ENCODE data around the gene INTS7.
A peak's percentile ranks its signal among the peaks of the same experiment; 100 is the strongest.

DNA sequence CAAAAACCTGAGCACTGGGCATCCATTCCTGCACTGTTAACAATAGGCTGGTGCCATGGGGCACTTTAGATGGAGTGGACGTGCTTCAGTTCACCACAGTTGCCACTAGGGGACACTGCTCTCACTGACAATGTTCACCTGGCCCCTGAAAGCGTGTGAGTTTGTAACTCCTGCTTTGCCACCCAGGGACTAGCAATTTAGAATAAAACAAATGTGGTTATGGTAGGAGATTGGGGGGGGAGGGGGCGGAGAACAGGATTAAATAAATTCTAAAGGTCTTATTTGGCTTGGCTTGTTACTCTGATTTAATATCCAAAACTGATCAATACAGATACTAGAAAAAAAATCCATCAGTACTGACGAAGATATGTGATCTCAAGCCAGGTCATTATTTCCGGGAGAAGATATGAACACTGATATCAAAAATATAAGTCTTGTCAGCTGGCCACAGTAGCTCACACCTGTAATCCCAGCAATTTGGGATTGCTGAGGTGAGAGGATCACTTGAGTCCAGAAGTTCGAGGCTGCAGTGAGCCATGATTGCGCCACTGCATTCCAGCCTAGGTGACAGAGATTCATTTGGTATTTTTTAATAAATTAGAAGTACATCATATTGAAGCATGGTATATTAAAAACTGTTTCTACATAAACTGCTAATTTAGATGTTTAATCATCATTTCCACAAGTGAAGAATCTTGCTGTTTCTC is 23.2 kb downstream of the INTS7 start:
- TF ChIP-seq, protein P1, sequence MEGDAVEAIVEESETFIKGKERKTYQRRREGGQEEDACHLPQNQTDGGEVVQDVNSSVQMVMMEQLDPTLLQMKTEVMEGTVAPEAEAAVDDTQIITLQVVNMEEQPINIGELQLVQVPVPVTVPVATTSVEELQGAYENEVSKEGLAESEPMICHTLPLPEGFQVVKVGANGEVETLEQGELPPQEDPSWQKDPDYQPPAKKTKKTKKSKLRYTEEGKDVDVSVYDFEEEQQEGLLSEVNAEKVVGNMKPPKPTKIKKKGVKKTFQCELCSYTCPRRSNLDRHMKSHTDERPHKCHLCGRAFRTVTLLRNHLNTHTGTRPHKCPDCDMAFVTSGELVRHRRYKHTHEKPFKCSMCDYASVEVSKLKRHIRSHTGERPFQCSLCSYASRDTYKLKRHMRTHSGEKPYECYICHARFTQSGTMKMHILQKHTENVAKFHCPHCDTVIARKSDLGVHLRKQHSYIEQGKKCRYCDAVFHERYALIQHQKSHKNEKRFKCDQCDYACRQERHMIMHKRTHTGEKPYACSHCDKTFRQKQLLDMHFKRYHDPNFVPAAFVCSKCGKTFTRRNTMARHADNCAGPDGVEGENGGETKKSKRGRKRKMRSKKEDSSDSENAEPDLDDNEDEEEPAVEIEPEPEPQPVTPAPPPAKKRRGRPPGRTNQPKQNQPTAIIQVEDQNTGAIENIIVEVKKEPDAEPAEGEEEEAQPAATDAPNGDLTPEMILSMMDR (IDR thresholded peaks at IDR 0.05): peak; percentile 99
- TF ChIP-seq, protein P2, sequence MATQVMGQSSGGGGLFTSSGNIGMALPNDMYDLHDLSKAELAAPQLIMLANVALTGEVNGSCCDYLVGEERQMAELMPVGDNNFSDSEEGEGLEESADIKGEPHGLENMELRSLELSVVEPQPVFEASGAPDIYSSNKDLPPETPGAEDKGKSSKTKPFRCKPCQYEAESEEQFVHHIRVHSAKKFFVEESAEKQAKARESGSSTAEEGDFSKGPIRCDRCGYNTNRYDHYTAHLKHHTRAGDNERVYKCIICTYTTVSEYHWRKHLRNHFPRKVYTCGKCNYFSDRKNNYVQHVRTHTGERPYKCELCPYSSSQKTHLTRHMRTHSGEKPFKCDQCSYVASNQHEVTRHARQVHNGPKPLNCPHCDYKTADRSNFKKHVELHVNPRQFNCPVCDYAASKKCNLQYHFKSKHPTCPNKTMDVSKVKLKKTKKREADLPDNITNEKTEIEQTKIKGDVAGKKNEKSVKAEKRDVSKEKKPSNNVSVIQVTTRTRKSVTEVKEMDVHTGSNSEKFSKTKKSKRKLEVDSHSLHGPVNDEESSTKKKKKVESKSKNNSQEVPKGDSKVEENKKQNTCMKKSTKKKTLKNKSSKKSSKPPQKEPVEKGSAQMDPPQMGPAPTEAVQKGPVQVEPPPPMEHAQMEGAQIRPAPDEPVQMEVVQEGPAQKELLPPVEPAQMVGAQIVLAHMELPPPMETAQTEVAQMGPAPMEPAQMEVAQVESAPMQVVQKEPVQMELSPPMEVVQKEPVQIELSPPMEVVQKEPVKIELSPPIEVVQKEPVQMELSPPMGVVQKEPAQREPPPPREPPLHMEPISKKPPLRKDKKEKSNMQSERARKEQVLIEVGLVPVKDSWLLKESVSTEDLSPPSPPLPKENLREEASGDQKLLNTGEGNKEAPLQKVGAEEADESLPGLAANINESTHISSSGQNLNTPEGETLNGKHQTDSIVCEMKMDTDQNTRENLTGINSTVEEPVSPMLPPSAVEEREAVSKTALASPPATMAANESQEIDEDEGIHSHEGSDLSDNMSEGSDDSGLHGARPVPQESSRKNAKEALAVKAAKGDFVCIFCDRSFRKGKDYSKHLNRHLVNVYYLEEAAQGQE (IDR thresholded peaks at IDR 0.05; ENCODE audit: insufficient read depth in 1 of 2, low read depth in 2 of 2, low read length in 1 of 2): no peak
